HG02642 (cell line): ENCODE measurements around the gene CER1.
A peak's percentile ranks its signal among the peaks of the same experiment; 100 is the strongest.

ENCODE experiments used
- ATAC-seq: cut with Tn5 transposase; IDR thresholded peaks from one replicate; pipeline ENCODE4 v1.9.1; 2021; ENCODE audit warnings: mild to moderate bottlenecking; ENCODE audit not compliant: unreplicated experiment, poor library complexity

Gene CER1, protein sequence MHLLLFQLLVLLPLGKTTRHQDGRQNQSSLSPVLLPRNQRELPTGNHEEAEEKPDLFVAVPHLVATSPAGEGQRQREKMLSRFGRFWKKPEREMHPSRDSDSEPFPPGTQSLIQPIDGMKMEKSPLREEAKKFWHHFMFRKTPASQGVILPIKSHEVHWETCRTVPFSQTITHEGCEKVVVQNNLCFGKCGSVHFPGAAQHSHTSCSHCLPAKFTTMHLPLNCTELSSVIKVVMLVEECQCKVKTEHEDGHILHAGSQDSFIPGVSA

DNA sequence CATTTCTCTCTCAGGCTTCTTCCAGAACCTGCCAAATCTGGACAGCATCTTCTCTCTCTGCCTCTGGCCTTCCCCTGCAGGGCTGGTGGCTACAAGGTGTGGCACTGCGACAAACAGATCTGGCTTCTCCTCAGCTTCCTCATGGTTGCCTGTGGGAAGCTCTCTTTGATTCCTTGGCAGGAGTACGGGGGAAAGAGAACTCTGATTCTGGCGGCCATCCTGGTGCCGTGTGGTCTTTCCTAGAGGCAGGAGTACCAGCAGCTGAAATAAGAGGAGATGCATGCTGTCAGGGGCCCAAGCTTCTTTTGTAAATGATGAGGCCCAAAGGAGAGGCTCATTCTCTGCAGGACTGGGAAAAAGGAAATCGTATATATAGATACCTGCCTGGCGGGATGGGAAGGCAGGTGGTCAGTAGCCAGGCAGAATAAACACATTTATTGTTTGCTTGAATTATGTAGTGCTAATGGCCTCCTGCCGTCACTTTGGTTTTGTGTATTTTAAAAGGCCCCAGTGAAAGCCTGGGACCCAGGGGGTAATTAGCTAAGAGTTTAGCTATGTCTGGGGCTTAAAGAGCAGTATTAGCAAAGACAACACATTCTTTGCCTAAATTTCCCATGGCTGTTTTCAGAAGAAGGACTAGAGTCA is at the start of gene CER1:
Gene CER1 (minus strand): TSS at position 343 of the 645 bp plus-strand sequence. CDS start 61 bp downstream, at position 282.
- no peak for ATAC-seq

DNA sequence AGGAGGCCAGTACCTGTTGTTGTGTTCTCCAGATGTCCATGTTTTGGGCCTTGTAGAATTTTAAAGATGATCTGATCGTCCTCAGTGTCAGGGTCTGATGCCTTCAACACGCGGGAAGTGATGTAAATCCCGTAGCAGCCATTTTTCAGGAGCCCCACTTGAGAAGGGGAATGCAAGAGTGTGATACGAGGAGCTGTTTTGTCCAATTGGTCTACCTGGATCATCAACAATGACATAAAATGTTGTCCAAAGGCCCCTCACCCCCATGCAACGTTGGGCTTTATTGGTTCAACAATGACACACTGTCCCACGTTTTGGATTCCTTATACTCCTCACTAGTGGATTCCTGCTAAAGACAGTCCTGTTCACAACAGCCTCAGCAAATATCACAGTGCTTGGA is 48.1 kb upstream of the CER1 start:
- ATAC-seq, result no peak

DNA sequence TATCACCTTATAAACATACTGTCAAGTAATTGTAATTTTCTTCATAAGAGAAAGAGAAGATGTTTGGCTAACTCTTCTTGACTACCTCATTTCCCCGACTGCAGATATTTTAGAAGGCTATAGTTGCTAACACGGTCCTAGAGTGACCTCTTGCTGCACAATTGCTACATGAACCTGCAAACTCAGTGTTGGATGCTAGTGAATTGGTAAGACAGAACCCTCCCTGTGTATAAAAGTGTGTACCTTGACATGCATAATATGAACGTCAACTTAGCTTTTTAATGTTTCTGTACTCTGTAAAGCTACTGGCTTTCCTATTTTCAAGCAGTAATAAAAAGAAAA is 46.7 kb upstream of the CER1 start:
- ATAC-seq, result no peak

DNA sequence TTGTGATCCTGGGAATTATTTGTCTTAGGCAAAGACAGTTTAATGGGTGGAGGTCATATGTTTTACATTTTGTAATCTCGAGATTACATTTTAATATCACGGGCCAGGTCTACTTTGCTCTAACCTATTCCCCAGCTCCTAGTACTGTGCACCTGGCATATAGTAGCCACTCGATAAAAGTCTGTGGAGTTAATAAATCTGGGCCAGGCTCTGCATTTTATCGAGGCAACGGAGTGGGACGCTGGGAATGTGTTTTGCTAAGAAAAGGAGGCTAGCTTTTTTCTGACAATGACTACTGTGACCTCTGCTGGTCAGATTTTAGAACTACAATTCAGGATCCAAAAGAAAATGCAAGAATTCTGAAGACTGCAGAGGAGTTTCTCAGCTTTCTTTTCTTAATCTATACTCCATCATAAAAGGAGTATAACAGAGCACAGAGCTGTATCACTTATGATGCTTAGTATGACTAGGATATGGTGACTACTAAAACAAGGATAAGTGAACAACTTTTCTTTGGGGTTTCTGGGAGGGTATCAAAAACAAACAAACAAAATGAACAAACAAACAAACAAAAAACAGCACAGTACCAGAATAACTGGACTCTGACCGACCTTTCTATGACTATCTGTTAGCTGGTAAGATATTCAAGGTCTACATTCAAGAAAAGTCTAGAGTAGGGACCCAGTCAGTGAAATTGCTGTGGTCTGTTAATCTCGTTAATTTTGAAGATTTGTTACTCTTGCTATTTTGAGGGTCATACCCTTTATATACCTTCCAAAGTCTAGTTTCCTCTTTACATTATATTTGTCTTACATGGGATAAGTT is 46.1 kb upstream of the CER1 start:
- ATAC-seq, result no peak

DNA sequence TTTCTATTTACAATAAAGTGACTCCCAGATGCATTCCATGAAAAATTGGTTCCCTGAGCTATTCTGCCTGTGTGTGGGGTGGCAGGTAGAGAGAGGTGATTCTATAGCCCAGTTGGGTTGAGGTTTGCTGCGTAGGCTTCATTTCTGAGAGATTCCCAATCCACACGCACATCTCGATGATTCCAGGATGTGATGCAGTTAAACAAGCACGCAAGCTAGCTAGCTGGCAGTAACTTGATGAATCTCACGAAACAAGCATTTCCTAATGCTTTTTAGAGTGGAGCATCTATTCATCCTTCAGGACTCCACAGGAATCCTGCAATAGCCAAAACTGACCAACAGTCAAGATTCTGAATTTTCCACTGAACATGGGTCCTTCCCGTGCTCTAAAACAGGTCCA is 43.8 kb upstream of the CER1 start:
- no peak for ATAC-seq

DNA sequence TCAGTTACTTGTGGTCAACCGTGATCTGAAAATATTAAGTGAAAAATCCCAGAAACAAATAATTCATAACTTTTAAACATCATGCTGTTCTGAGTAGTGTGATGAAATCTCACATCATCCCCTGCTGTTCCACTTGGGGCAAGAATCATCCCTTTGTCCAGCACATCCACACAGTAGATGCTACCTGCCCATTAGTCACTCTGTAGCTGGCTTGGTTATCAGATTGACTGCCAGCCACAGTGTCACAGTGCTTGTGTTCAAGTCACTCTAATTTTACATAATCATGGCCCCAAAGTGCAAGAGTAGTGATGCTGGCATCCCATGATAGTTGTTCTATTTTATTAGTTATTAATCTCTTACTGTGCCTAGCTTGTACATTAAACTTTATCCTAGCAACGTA is 39.1 kb upstream of the CER1 start:
- no peak for ATAC-seq

DNA sequence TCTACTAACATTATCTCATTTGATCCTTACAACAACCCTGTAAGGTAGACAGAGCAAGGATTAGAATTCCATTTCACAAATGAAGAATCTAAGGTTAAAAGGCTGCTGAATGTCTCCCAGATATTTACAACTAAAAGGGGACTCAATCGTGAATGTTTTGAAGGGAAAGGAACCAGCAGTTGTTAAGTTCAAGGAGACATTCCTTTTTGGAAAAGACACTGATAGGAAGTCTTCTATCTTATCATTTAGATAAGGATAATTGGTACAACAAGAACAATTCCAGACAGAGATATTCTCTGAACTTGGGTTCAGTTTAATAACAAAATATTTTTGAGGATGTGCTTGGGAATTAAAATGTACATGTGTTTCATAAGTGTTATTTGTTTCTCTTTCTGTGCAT is 37.5 kb upstream of the CER1 start:
- no peak for ATAC-seq

DNA sequence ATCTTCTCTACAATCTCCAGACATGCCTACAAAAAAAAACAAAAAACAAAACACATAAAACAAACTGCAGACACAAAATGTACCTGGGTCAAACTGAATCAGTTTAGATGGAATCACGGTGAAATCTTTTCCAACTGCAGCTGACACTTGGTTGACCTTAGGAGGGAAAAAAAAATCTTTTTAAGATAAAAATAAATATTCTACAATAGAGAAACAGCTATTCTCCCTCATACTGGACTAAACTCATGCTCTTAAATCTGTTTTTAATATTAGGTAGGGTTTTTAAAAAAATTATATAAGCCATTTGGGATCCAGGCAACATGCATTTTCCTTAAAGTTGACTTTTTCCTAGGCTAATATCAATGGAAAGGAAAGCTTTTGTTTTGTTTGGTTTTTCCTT is 33.8 kb upstream of the CER1 start:
- no peak for ATAC-seq

DNA sequence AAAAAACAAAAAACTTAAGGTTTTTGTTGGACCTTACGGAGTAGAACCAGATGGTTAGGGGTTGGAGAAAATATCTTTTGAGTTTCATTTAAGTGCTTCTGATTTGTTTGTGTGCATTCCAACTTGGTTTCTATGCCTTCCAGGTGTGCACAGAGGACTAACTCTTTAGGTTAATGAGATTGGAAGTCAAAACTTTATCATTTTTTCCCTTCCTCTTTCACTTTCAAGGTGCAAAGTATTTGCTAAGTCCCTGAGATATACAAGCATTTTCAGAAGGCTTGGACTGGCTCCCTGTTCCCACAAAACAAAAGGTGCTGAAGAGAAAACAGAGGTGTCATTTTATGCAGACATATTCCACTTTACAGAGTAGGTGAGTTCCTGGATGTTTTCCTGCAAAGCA is 30.3 kb upstream of the CER1 start:
- no peak for ATAC-seq

DNA sequence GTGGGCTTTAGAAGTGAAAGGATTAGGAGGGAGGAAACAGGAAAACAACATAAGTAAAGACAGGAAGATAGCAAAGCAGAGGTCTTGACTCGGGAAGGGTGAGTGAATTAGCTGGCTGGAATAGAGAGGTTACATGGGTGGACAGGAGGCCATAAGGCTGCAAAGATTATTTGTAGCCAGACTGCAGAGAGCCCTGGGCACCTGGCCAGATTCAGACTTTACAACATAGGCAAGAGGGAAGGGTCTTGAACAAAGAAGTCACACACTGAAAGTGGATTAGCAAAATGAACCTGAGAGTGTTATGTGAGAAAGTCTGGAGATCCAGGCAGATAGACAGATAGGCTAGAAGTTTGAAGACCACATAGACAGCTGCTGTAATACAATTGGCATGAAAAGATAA is 29.7 kb upstream of the CER1 start:
- no peak for ATAC-seq

DNA sequence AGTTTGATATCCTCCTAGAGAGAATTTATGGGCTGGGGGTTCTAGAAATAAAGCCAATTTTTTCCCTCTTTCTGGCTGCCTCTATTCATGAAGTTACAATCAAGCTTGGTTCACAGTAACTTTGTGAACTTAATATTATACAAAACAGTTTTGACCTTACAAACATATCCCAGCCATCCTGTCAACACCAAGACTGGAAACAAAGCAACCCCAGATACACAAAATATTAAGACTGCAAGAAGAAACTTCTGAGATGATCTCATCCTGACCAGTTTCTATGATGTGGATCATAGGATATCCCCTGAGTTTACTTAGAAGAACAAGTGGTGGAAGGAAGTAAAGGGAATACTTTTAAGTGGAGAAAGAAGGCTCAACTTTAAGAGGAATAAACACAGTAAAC is 28.3 kb upstream of the CER1 start:
- ATAC-seq, result no peak

DNA sequence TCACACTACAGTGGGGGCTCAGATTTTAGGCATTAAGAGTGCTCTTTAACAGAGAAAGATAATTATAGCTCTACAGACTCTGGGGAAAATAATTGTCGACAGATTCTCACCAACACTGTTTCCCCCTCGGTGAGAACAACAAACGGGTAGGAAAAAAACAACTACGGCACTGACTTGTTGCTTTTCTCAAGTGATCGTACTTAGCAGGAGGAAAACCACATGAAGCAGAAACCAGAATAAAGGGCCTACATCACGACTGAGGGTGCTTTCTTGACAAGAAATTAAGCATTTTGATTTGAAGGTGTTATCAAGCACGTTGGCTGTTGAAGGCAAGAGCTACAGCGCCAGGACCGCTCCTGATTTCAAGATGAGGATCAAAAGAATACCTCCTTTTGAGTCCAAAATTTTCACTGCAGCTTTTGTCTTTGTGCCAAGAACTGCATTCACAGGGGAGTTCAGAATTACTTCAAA is 27.2 kb upstream of the CER1 start:
- no peak for ATAC-seq

DNA sequence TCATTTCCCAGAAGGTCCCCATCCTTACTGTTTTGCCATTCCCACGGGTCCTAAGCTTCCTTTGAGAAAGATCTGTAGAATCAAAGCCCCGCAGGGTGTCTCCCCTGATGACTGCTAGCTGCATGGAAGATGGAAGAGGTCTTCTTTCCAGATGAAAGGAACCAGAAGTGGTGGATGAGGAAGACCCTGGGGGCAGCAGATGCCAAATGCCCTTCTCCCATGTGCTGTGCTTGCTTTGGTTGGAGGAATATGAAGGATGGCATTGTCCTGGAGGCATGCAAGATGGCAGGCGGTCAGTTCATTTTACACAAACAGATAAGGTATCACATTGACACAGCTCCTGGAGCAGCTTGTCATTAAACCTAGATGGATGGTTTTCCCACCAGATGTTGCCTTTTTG is 25.8 kb upstream of the CER1 start:
- ATAC-seq, result no peak

DNA sequence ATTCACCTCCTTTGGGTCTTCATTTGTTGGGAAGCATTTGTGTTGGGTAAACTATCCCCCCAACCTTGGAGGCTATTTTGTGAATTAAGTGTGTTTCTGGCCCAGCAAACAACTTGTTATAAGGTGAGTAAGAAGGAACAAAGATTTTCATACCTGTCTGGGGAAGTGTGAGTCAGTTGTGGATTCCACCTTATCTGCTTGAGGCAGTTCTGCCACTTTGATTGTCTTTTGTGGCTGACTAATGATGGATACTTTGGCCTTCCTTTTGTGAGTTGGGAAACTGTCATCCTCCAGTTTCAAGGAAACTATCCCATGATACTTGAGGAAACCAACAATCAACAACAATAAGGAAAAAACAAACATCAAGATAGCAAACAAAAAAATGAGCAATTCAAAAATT is 24.6 kb upstream of the CER1 start:
- ATAC-seq, result no peak

DNA sequence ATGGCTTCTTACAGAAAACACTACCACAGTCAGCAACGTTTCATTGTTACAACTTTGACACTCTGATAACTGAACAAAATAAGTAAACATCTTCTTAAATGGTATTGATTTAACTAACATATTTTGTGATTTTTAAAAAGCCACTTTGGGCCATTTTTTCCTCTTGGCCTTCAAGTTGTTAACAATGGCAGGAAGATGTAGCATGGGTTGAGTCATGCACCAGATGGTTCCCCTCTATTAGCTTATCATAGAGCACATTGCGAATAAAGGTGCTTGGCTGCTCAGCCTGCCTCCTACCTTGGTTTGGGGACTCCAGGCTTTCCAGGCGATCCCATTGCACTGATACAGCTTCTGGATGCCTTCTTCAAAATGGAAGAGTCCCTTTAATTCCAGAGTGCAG is 24.1 kb upstream of the CER1 start:
- ATAC-seq, result no peak

DNA sequence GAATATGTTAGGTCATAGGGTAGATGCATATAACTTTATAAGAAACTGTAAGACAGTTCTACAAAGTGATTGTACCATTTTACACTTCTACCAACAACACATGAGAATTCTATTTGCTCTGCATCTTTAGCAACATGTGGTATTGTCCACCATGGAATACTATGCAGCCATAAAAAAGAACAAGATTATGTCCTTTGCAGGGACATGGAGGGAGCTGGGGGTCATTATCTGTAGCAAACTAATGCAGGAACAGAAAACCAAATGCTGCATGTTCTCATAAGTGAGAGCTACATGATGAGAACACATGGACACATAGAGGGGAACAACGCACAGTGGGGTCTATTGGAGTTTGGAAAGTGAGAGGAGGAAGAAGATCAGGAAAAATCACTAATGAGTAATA is 22.2 kb upstream of the CER1 start:
- no peak for ATAC-seq

DNA sequence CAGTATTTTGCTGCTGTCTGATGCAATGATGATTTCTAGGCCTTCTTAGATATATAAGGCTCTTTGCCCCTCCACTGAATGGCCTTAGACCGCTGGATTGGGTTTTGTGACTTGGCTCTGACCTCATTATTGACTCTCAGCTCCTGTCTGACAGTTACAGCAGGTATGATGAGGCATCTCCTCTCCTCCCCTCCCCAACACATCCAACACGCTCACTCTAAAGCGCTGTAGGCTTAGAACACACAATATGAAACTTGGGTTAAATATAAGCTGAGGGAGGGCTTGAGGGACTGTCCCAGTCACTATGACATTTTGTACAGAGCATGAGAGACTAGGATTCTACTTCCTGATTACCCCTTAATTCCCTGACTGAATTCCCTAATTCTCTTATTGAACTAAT is 18.8 kb upstream of the CER1 start:
- ATAC-seq, result peak; percentile 80

DNA sequence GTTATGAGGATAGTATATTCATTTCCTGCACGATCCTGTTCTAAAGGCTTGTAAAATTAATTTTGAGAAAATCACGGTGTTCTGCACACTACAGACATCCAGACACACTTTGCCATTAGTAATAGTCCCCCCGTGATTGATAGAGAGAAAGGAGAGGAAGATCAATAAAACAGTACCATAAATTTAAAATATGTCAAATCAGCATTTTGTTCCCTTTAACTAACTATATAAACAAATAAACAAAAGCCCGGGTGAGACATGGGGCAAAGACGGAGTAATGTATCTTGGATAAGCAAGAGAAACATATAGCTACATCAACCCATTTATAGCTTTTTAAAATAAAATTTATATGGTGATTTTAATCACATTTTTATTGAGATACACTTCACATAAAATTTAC is 10.6 kb upstream of the CER1 start:
- ATAC-seq, result no peak

DNA sequence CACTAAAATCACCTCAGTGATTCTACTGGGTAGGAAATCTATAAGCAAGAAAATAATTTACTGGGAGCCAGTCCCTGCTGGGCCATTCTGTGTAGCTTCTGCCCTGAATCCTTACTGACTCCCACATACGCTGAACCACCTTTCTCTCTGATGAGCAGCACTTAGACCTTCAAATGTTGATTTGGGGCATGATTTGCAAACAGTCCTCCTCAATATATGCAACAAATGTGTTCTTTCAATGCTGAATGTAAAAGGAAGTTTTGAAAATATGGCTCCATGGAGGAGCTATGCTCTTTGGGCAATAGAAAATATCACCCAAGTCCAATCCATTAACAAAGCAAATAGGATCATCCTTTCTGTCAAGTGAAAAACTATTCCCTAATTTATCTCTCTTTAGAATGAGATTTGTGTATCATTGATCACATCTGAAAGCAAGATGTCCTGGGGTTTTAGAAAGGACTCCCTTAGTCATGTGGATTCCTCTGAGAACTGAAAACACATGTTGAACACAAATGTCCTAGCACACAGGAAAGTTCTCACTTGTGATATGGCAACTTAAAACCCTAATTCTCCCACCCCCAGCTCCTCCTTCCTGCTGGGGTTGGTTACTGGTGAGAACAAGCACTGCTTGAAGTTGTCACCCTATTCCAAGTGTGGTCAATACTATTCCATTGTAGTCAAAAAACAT is 8.9 kb upstream of the CER1 start:
- no peak for ATAC-seq

DNA sequence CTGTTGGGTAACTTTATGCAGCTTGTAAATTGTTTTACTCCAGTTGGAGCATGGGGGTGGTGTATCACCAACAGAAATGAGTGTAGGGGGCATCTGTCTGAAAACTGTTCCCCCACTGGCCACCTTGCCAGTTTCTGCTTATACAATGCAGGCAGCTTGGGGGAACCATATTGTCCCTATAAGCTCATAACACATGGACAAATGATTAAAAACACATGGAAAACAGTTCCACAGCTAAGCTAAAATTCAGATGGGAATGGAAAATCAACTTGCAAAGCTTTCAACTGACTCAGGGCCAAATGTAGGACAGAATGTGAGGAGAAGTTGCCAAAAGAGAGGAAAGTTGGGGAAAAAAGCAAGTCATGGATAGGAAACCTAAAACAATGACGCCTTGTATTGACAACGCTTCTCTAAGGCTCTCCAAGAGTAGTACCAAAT is 7.9 kb upstream of the CER1 start:
- ATAC-seq, result no peak

DNA sequence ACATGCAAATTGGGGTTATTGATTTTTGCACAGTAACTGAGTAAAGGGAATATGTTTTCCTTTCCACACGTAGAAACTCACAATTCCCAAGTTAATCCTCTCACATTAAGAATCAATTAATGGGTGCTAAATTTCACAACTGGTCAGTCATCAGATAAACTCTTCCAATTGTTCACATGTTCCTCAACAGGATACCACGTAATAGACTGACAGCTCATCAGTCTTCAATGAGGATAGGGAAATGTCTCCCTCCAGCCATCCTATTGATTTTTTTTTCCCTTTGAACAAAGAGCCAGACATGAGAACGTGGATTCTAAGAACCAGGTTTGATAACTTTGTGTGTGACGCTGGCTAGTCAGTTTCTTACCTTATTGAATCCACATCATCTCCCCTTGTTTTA is 768 bp upstream of the CER1 start:
- no peak for ATAC-seq
